ENCODE data around the gene MPZL1. TPM values are rescaled to one million over a fixed set of nuclear protein-coding genes. Genes with fewer than 3 reads are reported as not detected.

The MPZL1 gene
- total and polyA plus RNA-seq, 4 donors: 11.3 to 26.1 (median 16.8) TPM

GRCh38 chr1:167737169-167737568 lies 15.4 kb downstream of the MPZL1 start:
- H3K9me3 ChIP-seq (ENCODE audit: control insufficient read depth in 4 of 4, low read length in 3 of 4): no peaks in the 10 kb centered on the region
- no peak overlapping the region for H3K4me3 ChIP-seq (ENCODE audit: low read depth in 1 of 3, low read length in 3 of 3)
- no peak overlapping the region for H3K9ac ChIP-seq (ENCODE audit: low read depth in 1 of 2, low read length in 2 of 2)
- TF ChIP-seq GABPA (IDR thresholded peaks at IDR 0.05 in 1 of 2, conservative IDR thresholded peaks at IDR 0.05 in 1 of 2) (no peak), RXRA (IDR thresholded peaks at IDR 0.05) (no peak), RAD21 (IDR thresholded peaks at IDR 0.05) (no peak), HNF4G (IDR thresholded peaks at IDR 0.05) (no peak), EGR1 (IDR thresholded peaks at IDR 0.05; ENCODE audit: low read depth in 2 of 2) (no peak), CTCF (IDR thresholded peaks at IDR 0.05; ENCODE audit: low read depth, low read length, missing input control) (no peak), NR2F2 (IDR thresholded peaks at IDR 0.05) (no peak), FOXA2 (IDR thresholded peaks at IDR 0.05) (no peak), SP1 (IDR thresholded peaks at IDR 0.05) (no peak), HNF4A (conservative IDR thresholded peaks at IDR 0.05) (no peak), FOXA1 (IDR thresholded peaks at IDR 0.05) (no peak), YY1 (IDR thresholded peaks at IDR 0.05) (no peak), MAX (IDR thresholded peaks at IDR 0.05) (no peak), ATF3 (IDR thresholded peaks at IDR 0.05) (no peak), JUND (IDR thresholded peaks at IDR 0.05) (no peak), TAF1 (conservative IDR thresholded peaks at IDR 0.05) (no peak)
- TF ChIP-seq, protein P1, sequence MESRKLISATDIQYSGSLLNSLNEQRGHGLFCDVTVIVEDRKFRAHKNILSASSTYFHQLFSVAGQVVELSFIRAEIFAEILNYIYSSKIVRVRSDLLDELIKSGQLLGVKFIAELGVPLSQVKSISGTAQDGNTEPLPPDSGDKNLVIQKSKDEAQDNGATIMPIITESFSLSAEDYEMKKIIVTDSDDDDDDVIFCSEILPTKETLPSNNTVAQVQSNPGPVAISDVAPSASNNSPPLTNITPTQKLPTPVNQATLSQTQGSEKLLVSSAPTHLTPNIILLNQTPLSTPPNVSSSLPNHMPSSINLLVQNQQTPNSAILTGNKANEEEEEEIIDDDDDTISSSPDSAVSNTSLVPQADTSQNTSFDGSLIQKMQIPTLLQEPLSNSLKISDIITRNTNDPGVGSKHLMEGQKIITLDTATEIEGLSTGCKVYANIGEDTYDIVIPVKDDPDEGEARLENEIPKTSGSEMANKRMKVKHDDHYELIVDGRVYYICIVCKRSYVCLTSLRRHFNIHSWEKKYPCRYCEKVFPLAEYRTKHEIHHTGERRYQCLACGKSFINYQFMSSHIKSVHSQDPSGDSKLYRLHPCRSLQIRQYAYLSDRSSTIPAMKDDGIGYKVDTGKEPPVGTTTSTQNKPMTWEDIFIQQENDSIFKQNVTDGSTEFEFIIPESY (IDR thresholded peaks at IDR 0.05): no peak
- TF ChIP-seq, protein P2, sequence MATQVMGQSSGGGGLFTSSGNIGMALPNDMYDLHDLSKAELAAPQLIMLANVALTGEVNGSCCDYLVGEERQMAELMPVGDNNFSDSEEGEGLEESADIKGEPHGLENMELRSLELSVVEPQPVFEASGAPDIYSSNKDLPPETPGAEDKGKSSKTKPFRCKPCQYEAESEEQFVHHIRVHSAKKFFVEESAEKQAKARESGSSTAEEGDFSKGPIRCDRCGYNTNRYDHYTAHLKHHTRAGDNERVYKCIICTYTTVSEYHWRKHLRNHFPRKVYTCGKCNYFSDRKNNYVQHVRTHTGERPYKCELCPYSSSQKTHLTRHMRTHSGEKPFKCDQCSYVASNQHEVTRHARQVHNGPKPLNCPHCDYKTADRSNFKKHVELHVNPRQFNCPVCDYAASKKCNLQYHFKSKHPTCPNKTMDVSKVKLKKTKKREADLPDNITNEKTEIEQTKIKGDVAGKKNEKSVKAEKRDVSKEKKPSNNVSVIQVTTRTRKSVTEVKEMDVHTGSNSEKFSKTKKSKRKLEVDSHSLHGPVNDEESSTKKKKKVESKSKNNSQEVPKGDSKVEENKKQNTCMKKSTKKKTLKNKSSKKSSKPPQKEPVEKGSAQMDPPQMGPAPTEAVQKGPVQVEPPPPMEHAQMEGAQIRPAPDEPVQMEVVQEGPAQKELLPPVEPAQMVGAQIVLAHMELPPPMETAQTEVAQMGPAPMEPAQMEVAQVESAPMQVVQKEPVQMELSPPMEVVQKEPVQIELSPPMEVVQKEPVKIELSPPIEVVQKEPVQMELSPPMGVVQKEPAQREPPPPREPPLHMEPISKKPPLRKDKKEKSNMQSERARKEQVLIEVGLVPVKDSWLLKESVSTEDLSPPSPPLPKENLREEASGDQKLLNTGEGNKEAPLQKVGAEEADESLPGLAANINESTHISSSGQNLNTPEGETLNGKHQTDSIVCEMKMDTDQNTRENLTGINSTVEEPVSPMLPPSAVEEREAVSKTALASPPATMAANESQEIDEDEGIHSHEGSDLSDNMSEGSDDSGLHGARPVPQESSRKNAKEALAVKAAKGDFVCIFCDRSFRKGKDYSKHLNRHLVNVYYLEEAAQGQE (IDR thresholded peaks at IDR 0.05): no peak
- H3K36me3 ChIP-seq (ENCODE audit: control insufficient read depth in 4 of 4, insufficient read depth in 3 of 4, low read depth in 1 of 4, low read length in 3 of 4): no peaks in the 10 kb centered on the region
- H3K27me3 ChIP-seq (ENCODE audit: control insufficient read depth in 4 of 4, insufficient read depth in 4 of 4, low read length in 3 of 4): no peaks in the 10 kb centered on the region
- no peak for DNase-seq (ENCODE audit: low spot score)
- H3K27ac ChIP-seq (ENCODE audit: low read depth in 1 of 2, low read length in 2 of 2): no peak overlapping the region
- 74% methylated on average over 4 of the region's 4 CpGs for WGBS
- H3K4me1 ChIP-seq (ENCODE audit: control insufficient read depth in 4 of 4, insufficient read depth in 4 of 4, low read length in 3 of 4): peaks cover 0 to 4% (median 0%) of the 10 kb centered on the region in 4 donors

Data from liver (tissue), 9 donors.